Measurements from ENCODE around the gene SSBP2.

DNA sequence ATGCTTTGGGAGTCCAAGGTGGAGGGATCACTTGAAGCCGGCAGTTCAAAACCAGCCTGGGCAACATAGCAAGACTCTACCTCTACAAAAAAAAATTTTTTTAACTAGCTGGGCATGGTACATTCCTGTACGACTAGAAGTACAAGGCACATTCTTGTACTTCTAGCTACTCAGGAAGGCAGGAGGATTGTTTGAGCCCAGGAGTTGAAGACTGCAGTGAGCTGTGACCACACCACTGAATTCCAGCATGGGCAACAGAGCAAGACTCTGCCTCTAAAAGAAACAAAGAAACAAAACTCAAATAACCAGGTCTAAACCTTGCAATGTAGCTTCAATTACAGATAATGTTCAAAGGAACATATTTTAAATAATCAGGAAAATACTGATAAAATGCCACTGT lies 56.2 kb downstream of the SSBP2 start:
- TF ChIP-seq CTCF (IDR thresholded peaks at IDR 0.05) (no peak), POLR2A (IDR thresholded peaks at IDR 0.05) (no peak)
